Measurements from ENCODE around the gene URB1. TPM values are rescaled to one million over a fixed set of nuclear protein-coding genes. Genes with fewer than 3 reads are reported as not detected.

Gene URB1
- total and polyA plus RNA-seq, 9 of the 15 experiments (the other 6 are each of a cell fraction or from before 2014, with no cell fraction given) = 0.97 to 53.6 (median 21.5) TPM

GRCh38 chr21:32377506-32377905 is 15.3 kb downstream of the URB1 start:
- BruUV-seq (replicated peaks) = no TSS peak
- ATAC-seq = no peak
- in situ Hi-C loops (cut with MboI) (no loop called here), intact Hi-C loops (cut with micrococcal nuclease) (no loop called here)
- no peak for DNase-seq (ENCODE audit: extremely low read depth in 1 of 4, low spot score in 3 of 4)
- no peaks in the 10 kb centered on the region for H3K9me1 ChIP-seq (ENCODE audit: control insufficient read depth, insufficient read depth, low read length)
- WGBS (ENCODE audit: insufficient coverage, low coverage, missing lambda C conversion rate) = 90% methylated on average over 8 of the region's 8 CpGs
- H3K9ac ChIP-seq (ENCODE audit: insufficient read depth in 1 of 2, low read depth in 2 of 2, low read length in 2 of 2) = 0 out of 4 replicates have a peak overlapping the region, but pooled peaks of 1 of the 2 experiments have one; percentile 38
- CTCF ChIA-PET (ENCODE audit: low intra/inter-chr PET ratio) = no interaction called here
- no peaks in the 10 kb centered on the region for H3K4me1 ChIP-seq (replicated peaks in 1 of 2; ENCODE audit: control insufficient read depth in 2 of 2, insufficient read depth in 2 of 2, low read length in 2 of 2)
- no peak overlapping the region for H3K27ac ChIP-seq (ENCODE audit: extremely low read depth, low read depth, low read length)
- POLR2A ChIA-PET = no interaction called here
- no peak overlapping the region for H3K4me3 ChIP-seq
- H3K9me3 ChIP-seq (replicated peaks; ENCODE audit: control insufficient read depth, insufficient read depth, low read depth, low read length) = no peaks in the 10 kb centered on the region
- H4K20me1 ChIP-seq (replicated peaks; ENCODE audit: control insufficient read depth, insufficient read depth, low read length) = no peaks in the 10 kb centered on the region
- H2AFZ ChIP-seq (ENCODE audit: low read depth, low read length) = no peak overlapping the region
- H3K4me2 ChIP-seq (ENCODE audit: insufficient read depth, low read length) = no peak overlapping the region
- no peak for FAIRE-seq
- H3K79me2 ChIP-seq (ENCODE audit: control insufficient read depth, insufficient read depth, low read length) = peaks cover 15% of the 10 kb centered on the region; the same call in 2 of the 3 replicates
- no peaks in the 10 kb centered on the region for H3K27me3 ChIP-seq (ENCODE audit: control insufficient read depth in 2 of 2, insufficient read depth in 2 of 2, low read length in 2 of 2)
- H3K36me3 ChIP-seq (ENCODE audit: control insufficient read depth, insufficient read depth, low read length) = peaks cover 100% of the 10 kb centered on the region
- TF ChIP-seq EP400 (IDR thresholded peaks at IDR 0.05) (no peak), ZBTB8A (IDR thresholded peaks at IDR 0.05; ENCODE audit: partially characterized antibody) (no peak), TAL1 (IDR thresholded peaks at IDR 0.05) (no peak), ZEB2 (IDR thresholded peaks at IDR 0.05) (no peak), ATF1 (CRISPR knock-in tag; IDR thresholded peaks at IDR 0.05) (no peak), ATF1 (tag; IDR thresholded peaks at IDR 0.05) (no peak), ZNF589 (CRISPR knock-in tag; IDR thresholded peaks at IDR 0.05; ENCODE audit: low read depth) (no peak), HMG20A (CRISPR knock-in tag; conservative IDR thresholded peaks at IDR 0.05) (no peak), PTBP1 (IDR thresholded peaks at IDR 0.05; ENCODE audit: low read depth, low read length) (no peak), ZNF551 (CRISPR knock-in tag; IDR thresholded peaks at IDR 0.05) (no peak), THRA (IDR thresholded peaks at IDR 0.05) (no peak), ZNF316 (IDR thresholded peaks at IDR 0.05) (no peak), REST (IDR thresholded peaks at IDR 0.05; ENCODE audit: borderline replicate concordance) (no peak), REST (CRISPR knock-in tag; IDR thresholded peaks at IDR 0.05; ENCODE audit: low read depth) (no peak), MCM2 (IDR thresholded peaks at IDR 0.05; ENCODE audit: low read depth) (no peak), TRIM24 (IDR thresholded peaks at IDR 0.05) (no peak)
